GF-D8 (cell line): ENCODE measurements around the gene RNU6-9.
A peak's percentile ranks its signal among the peaks of the same experiment; 100 is the strongest.
"Not testable (repeated sequence)": the region's sequence is repeated elsewhere in the genome, so short reads cannot be mapped to it uniquely, and the experiment has no call there.

Source experiments
- DNase-seq: peaks from one replicate; lab custom pipeline; 2025; lab: John Stamatoyannopoulos, UW

The RNU6-9 gene

GRCh38 chr19:861756-862580 is 31.3 kb upstream of the RNU6-9 start:
- peak; percentile 74 for DNase-seq

GRCh38 chr19:862581-863314 is 30.5 kb upstream of the RNU6-9 start:
- no peak for DNase-seq

- no peak for DNase-seq
Measured at GRCh38 chr19:863315-863620, 30.0 kb upstream of the RNU6-9 start.

GRCh38 chr19:866769-867300 is 26.4 kb upstream of the RNU6-9 start:
- DNase-seq = no peak

GRCh38 chr19:867301-867793 is 25.9 kb upstream of the RNU6-9 start:
- DNase-seq = no peak

GRCh38 chr19:867855-868457 is 25.3 kb upstream of the RNU6-9 start:
- DNase-seq = no peak

- no peak for DNase-seq
Measured at GRCh38 chr19:868458-869244, 24.6 kb upstream of the RNU6-9 start.

GRCh38 chr19:869245-870177 is 23.8 kb upstream of the RNU6-9 start:
- DNase-seq = no peak

- no peak for DNase-seq
Measured at GRCh38 chr19:870314-870713, 23.0 kb upstream of the RNU6-9 start.

GRCh38 chr19:870963-871401 is 22.3 kb upstream of the RNU6-9 start:
- no peak for DNase-seq

- DNase-seq = no peak
Measured at GRCh38 chr19:871446-872265, 21.6 kb upstream of the RNU6-9 start.

- no peak for DNase-seq
Measured at GRCh38 chr19:872266-872951, 20.9 kb upstream of the RNU6-9 start.

GRCh38 chr19:873084-873483 is 20.2 kb upstream of the RNU6-9 start:
- DNase-seq = no peak

- DNase-seq = no peak
Measured at GRCh38 chr19:873561-874041, 19.7 kb upstream of the RNU6-9 start.

GRCh38 chr19:875265-875879 is 17.9 kb upstream of the RNU6-9 start:
- no peak for DNase-seq

- DNase-seq = no peak
Measured at GRCh38 chr19:876089-876488, 17.2 kb upstream of the RNU6-9 start.

- DNase-seq = no peak
Measured at GRCh38 chr19:876780-877314, 16.4 kb upstream of the RNU6-9 start.

- DNase-seq = not testable (repeated sequence)
Measured at GRCh38 chr19:877992-878660, 15.2 kb upstream of the RNU6-9 start.
